GM12801 (cell line): ENCODE data around the gene APOE.

ENCODE experiments used
- TF ChIP-seq, protein P1 (sequence below): IDR thresholded peaks from one replicate; pipeline ENCODE4 v1.5.1; 2011; ENCODE audit warnings: control low read depth; ENCODE audit not compliant: insufficient read length; ENCODE audit errors: extremely low read depth

Gene APOE

DNA sequence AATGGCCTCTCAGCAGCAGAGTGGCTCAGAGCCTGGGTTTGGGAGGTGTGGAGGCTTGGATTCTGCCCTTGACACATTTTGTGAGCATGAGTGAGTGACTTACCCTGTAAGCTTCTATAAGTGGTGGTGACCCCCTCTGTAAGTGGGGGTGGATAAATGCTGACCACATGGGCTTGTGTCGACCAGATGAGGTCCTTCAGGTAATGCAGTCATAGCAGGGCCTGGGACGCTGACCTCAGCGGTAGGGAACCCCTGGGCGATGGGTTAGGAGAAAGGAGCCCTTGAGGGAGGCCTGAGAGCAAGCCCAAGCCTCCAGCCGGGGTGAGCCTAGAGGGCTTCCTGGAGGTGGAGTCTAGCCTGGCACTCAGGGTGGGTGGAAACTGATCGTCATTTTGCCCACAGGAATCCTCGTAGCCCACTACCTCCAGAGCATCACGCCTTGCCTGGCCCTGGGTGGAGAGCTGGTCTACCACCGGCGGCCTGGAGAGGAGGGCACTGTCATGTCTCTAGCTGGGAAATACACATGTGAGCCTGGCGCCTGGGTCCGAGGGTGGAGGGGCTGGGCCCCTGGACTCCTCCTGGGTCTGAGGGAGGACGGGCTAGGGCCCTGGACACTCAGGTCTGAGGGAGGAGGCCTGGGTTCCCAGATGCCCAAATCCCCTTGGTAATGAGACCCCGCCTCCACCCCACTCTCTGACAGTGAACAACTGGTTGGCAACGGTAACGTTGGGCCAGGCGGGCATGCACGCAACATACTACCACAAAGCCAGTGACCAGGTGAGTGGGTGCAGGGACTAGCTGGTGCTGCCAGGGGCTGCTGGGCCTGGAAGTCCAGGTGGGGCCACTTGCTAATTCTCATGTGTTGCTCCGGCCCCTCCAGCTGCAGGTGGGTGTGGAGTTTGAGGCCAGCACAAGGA, 5.0 kb upstream of the APOE start:
- TF ChIP-seq, protein P1, sequence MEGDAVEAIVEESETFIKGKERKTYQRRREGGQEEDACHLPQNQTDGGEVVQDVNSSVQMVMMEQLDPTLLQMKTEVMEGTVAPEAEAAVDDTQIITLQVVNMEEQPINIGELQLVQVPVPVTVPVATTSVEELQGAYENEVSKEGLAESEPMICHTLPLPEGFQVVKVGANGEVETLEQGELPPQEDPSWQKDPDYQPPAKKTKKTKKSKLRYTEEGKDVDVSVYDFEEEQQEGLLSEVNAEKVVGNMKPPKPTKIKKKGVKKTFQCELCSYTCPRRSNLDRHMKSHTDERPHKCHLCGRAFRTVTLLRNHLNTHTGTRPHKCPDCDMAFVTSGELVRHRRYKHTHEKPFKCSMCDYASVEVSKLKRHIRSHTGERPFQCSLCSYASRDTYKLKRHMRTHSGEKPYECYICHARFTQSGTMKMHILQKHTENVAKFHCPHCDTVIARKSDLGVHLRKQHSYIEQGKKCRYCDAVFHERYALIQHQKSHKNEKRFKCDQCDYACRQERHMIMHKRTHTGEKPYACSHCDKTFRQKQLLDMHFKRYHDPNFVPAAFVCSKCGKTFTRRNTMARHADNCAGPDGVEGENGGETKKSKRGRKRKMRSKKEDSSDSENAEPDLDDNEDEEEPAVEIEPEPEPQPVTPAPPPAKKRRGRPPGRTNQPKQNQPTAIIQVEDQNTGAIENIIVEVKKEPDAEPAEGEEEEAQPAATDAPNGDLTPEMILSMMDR = no peak

DNA sequence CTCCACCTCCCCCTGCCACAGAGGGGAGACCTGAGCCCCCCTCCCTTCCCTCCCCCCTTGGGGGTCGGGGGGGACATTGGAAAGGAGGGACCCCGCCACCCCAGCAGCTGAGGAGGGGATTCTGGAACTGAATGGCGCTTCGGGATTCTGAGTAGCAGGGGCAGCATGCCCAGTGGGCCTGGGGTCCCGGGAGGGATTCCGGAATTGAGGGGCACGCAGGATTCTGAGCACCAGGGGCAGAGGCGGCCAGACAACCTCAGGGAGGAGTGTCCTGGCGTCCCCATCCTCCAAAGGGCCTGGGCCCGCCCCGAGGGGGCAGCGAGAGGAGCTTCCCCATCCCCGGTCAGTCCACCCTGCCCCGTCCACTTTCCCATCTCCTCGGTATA, 2.4 kb upstream of the APOE start:
- TF ChIP-seq, protein P1 = no peak

DNA sequence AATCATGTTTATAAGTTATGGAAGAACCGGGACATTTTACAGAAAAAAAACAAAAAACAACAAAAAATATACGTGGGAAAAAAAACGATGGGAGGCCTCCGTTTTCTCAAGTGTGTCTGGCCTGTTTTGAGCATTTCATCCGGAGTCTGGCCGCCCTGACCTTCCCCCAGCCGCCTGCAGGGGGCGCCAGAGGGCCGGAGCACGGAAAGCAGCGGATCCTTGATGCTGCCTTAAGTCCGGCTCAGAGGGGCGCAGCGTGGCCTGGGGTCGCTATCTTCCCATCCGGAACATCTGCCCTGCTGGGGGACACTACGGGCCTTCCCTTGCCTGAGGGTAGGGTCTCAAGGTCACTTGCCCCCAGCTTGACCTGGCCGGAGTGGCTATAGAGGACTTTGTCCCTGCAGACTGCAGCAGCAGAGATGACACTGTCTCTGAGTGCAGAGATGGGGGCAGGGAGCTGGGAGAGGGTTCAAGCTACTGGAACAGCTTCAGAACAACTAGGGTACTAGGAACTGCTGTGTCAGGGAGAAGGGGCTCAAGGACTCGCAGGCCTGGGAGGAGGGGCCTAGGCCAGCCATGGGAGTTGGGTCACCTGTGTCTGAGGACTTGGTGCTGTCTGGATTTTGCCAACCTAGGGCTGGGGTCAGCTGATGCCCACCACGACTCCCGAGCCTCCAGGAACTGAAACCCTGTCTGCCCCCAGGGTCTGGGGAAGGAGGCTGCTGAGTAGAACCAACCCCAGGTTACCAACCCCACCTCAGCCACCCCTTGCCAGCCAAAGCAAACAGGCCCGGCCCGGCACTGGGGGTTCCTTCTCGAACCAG, 1.8 kb upstream of the APOE start:
- TF ChIP-seq, protein P1 = no peak

DNA sequence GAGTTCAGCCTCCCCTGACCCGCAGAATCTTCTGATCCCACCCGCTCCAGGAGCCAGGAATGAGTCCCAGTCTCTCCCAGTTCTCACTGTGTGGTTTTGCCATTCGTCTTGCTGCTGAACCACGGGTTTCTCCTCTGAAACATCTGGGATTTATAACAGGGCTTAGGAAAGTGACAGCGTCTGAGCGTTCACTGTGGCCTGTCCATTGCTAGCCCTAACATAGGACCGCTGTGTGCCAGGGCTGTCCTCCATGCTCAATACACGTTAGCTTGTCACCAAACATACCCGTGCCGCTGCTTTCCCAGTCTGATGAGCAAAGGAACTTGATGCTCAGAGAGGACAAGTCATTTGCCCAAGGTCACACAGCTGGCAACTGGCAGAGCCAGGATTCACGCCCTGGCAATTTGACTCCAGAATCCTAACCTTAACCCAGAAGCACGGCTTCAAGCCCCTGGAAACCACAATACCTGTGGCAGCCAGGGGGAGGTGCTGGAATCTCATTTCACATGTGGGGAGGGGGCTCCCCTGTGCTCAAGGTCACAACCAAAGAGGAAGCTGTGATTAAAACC, 1.1 kb upstream of the APOE start:
- TF ChIP-seq, protein P1 = no peak

DNA sequence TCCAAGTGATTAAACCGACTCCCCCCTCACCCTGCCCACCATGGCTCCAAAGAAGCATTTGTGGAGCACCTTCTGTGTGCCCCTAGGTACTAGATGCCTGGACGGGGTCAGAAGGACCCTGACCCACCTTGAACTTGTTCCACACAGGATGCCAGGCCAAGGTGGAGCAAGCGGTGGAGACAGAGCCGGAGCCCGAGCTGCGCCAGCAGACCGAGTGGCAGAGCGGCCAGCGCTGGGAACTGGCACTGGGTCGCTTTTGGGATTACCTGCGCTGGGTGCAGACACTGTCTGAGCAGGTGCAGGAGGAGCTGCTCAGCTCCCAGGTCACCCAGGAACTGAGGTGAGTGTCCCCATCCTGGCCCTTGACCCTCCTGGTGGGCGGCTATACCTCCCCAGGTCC, 2.0 kb downstream of the APOE start:
- TF ChIP-seq, protein P1 = no peak

DNA sequence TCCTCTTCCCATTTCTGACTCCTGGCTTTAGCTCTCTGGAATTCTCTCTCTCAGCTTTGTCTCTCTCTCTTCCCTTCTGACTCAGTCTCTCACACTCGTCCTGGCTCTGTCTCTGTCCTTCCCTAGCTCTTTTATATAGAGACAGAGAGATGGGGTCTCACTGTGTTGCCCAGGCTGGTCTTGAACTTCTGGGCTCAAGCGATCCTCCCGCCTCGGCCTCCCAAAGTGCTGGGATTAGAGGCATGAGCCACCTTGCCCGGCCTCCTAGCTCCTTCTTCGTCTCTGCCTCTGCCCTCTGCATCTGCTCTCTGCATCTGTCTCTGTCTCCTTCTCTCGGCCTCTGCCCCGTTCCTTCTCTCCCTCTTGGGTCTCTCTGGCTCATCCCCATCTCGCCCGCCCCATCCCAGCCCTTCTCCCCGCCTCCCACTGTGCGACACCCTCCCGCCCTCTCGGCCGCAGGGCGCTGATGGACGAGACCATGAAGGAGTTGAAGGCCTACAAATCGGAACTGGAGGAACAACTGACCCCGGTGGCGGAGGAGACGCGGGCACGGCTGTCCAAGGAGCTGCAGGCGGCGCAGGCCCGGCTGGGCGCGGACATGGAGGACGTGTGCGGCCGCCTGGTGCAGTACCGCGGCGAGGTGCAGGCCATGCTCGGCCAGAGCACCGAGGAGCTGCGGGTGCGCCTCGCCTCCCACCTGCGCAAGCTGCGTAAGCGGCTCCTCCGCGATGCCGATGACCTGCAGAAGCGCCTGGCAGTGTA, 2.7 kb downstream of the APOE start:
- TF ChIP-seq, protein P1 = no peak
